ENCODE results near the gene SCGB3A1.

The SCGB3A1 gene

GRCh38 chr5:180599981-180600553, 8.8 kb upstream of the SCGB3A1 start:
- no peak for TF ChIP-seq FOXP2 (optimal IDR thresholded peaks at IDR 0.05; ENCODE audit: borderline replicate concordance, extremely low read depth, extremely low read length, insufficient read depth)
- no peak for TF ChIP-seq SIN3A (IDR thresholded peaks at IDR 0.05; ENCODE audit: borderline replicate concordance, insufficient read depth, low read length)
- TF ChIP-seq TAF1 (IDR thresholded peaks at IDR 0.05; ENCODE audit: borderline replicate concordance, insufficient read depth, low read length), result no peak
- no peak for TF ChIP-seq REST (IDR thresholded peaks at IDR 0.05; ENCODE audit: insufficient read depth in 1 of 2, low read depth in 2 of 2, low read length in 2 of 2)
- TF ChIP-seq POLR2AphosphoS5 (IDR thresholded peaks at IDR 0.05; ENCODE audit: low read depth, low read length), result no peak

GRCh38 chr5:180599590-180599914, 8.3 kb upstream of the SCGB3A1 start:
- TF ChIP-seq REST (IDR thresholded peaks at IDR 0.05; ENCODE audit: insufficient read depth in 1 of 2, low read depth in 2 of 2, low read length in 2 of 2) (no peak), SIN3A (IDR thresholded peaks at IDR 0.05; ENCODE audit: borderline replicate concordance, insufficient read depth, low read length) (no peak), TAF1 (IDR thresholded peaks at IDR 0.05; ENCODE audit: borderline replicate concordance, insufficient read depth, low read length) (no peak), FOXP2 (optimal IDR thresholded peaks at IDR 0.05; ENCODE audit: borderline replicate concordance, extremely low read depth, extremely low read length, insufficient read depth) (no peak), POLR2AphosphoS5 (IDR thresholded peaks at IDR 0.05; ENCODE audit: low read depth, low read length) (no peak)

- TF ChIP-seq FOXP2 (optimal IDR thresholded peaks at IDR 0.05; ENCODE audit: borderline replicate concordance, extremely low read depth, extremely low read length, insufficient read depth) (no peak), REST (IDR thresholded peaks at IDR 0.05; ENCODE audit: insufficient read depth in 1 of 2, low read depth in 2 of 2, low read length in 2 of 2) (no peak)
Observed at GRCh38 chr5:180598797-180599589, 7.7 kb upstream of the SCGB3A1 start.

- no peak for TF ChIP-seq SIN3A (IDR thresholded peaks at IDR 0.05; ENCODE audit: borderline replicate concordance, insufficient read depth, low read length)
- TF ChIP-seq TAF1 (IDR thresholded peaks at IDR 0.05; ENCODE audit: borderline replicate concordance, insufficient read depth, low read length), result no peak
- no peak for TF ChIP-seq POLR2AphosphoS5 (IDR thresholded peaks at IDR 0.05; ENCODE audit: low read depth, low read length)
- no peak for TF ChIP-seq REST (IDR thresholded peaks at IDR 0.05; ENCODE audit: insufficient read depth in 1 of 2, low read depth in 2 of 2, low read length in 2 of 2)
- TF ChIP-seq FOXP2 (optimal IDR thresholded peaks at IDR 0.05; ENCODE audit: borderline replicate concordance, extremely low read depth, extremely low read length, insufficient read depth), result no peak
Observed at GRCh38 chr5:180598316-180598701, 7.0 kb upstream of the SCGB3A1 start.

Data from PFSK-1 (cell line).